GM19043 (cell line): ENCODE results near the gene KCTD11.
"Not testable (repeated sequence)": the region's sequence is repeated elsewhere in the genome, so short reads cannot be mapped to it uniquely, and the experiment has no call there.

Source experiments
- ATAC-seq: cut with Tn5 transposase; IDR thresholded peaks from one replicate; pipeline ENCODE4 v1.9.1; 2021; ENCODE audit warnings: low read depth; ENCODE audit not compliant: unreplicated experiment

KCTD11 gene

DNA sequence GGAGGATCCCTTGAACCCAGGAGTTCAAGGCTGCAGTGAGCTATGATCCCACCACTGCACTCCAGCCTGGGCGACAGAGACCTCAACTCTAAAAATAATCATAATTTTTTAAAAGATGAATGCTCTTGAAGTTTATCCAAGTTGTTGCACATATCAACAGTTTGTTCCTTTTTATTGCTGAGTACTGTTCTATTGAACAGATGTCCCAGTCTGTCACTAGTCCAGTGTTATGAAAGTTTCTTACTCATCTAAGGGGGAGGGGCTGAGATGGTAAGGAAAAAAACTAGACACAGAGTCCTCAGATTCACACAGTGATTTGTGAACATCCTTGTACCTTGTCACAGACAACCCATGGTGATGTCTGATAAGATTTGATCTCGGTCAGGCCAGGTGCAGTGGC is 11.8 kb upstream of the KCTD11 start:
- ATAC-seq, result no peak

DNA sequence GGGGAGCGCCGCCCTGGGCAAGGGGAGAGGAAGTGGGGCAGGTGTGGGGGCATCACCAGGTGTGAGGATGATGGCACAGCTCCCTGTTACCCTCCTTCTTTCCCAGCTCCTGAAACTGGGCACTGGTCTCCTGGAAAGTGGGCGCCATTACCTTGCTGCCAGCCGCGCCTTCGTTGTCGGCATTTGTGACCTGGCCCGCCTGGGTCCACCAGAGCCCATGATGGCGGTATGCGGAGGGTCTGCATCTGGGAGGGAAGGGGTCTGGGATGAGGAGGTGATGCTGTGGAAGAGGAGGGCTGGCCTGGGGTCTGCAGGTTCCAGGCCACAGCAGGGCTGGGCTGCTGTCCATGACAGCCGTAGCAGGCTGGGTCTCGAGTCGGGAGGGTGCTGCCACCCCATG is 10.1 kb upstream of the KCTD11 start:
- no peak for ATAC-seq

DNA sequence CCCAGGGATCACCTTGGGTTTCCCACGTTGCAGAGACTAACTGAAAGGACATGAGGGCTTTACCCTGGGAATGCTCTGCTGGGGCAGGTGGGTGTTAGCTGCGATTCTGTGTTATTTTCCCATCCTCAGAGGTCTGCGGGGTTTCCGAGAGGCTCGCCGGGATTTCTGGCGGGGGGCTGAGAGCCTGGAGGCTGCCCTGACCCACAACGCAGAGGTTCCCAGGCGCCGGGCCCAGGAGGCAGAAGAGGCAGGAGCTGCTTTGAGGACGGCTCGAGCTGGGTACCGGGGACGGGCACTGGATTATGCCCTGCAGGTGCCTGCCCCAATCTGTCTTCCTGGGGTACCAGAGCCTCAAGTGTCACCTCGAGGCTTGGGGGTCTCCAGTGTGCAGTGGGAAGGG is 8.7 kb upstream of the KCTD11 start:
- ATAC-seq, result no peak

DNA sequence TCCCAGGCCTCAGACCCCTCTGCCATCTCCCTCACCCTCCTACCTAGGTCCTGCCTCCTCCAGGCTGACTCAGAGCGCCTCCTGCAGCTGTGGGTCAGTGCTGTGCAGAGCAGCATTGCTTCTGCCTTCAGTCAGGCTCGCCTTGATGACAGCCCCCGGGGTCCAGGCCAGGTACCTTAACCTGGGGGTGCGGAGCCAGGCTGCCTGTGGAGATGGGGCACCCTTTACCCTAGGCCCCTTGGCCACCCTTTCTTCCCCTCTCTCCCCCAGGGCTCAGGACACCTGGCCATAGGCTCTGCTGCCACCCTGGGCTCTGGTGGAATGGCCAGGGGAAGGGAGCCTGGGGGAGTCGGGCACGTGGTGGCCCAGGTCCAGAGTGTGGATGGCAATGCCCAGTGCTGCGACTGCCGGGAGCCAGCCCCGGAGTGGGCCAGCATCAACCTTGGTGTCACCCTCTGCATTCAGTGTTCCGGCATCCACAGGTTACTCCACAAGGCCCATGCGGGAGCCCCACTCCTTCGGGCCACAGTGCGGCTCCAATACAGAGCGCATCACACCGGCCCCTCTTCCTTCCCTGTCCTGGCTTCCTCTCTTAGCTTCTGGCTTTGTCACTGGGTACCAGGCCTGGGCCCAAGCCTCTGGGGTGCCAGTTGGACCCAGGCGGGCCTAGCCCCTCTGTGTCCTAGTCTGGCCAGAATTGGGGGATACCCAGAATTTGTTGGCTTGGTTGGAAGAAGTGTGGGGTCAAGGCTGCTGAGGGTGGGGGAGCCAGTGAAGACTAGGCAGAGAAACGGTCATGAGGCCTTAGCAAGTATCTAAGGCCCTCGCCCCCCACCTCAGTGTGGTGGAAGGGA is 5.0 kb upstream of the KCTD11 start:
- ATAC-seq, result no peak

DNA sequence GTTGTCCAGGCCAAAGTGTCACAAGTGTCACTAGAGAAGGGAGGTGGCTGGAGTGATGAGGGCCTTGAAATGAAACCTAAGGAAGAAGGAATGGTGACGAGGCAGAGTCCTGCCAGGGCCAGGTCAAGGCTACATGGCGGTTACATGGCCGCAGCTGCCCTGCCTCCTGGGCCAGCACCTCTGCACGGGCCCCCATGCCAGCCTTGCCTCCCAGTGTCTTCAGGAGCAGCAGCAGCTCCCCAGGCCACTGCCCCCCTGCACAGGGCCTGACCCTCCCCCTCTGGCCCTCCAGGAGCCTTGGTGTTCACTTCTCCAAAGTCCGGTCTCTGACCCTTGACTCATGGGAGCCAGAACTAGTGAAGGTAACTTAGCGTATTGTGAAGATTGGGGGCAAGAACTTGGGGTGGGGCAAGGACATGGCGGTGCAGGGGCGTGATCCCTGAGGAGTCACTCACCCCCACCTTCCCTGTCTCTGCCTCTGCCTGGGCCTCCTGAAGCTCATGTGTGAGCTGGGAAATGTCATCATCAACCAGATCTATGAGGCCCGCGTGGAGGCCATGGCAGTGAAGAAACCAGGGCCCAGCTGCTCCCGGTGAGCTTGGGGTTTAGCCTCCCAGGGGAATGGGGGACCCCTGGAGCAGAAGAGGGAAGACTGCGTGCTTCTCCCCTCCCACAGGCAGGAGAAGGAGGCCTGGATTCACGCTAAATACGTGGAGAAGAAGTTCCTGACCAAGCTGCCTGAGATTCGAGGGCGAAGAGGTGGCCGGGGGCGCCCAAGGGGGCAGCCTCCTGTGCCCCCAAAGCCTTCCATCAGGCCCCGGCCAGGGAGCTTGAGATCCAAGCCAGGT is 4.1 kb upstream of the KCTD11 start:
- no peak for ATAC-seq

DNA sequence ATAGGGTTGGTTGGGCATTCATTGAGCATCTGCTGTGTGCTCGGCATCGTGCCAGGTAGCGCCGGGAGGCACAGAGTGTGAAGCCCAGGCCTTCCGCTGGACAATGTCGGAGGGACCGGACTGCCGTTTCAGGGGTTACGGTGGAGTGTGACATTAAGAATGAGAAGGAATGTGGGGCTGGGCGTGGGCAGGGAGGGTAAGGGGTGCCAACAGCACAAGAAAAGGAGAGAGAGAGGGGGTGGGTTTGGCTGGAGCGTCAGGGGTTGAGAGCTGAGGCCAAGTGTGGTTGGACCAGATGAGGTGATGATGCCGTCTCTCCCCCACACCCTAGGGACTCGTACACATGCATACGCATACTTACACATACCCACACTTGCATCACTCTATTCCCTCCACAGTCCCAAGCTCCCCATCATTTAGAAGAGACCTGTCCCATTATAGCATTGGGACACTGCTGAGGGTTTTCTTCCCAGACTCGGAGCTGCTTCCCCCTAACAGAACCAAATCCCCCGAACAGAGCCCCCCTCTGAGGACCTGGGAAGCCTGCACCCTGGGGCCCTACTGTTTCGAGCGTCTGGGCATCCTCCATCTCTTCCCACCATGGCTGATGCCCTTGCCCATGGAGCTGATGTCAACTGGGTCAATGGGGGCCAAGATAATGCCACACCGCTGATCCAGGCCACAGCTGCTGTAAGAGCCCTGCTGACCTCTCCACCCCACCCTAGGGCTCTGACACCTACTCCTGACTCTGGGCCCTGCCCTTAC is 3.3 kb upstream of the KCTD11 start:
- no peak for ATAC-seq

DNA sequence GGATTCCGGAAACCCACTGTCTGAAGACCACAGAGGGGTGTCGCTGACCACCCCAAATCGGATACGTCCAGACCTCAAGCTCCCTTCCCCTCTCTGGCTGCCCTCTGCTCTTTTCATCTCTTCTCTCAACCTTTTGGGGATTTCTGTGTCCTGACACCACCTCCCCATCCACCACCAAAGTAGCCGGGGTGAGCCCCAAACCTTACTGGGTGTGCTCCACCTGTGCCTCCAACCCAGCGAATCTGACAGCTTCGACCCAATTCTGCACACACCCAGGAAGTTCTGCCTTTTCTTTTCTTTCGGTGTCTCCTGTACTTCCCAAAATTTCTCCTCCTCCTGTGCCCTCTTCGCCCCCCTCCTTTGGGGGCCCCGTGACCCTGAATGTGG is 534 bp downstream of the KCTD11 start:
- ATAC-seq, result no peak

DNA sequence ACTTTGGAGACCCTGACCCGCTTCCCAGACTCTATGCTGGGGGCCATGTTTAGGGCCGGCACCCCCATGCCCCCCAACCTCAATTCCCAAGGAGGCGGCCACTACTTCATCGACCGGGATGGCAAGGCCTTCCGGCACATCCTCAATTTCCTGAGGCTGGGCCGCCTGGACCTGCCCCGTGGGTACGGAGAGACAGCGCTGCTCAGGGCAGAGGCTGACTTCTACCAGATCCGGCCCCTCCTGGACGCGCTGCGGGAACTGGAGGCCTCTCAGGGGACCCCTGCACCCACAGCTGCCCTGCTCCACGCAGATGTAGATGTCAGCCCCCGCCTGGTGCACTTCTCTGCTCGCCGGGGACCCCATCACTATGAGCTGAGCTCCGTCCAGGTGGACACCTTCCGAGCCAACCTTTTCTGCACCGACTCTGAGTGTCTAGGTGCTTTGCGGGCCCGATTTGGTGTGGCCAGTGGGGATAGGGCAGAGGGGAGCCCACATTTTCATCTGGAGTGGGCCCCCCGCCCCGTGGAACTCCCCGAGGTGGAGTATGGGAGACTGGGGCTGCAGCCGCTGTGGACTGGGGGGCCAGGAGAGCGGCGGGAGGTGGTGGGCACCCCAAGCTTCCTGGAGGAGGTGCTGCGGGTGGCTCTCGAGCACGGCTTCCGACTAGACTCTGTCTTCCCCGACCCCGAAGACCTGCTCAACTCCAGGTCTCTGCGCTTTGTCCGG is 1.1 kb downstream of the KCTD11 start:
- no peak for ATAC-seq

DNA sequence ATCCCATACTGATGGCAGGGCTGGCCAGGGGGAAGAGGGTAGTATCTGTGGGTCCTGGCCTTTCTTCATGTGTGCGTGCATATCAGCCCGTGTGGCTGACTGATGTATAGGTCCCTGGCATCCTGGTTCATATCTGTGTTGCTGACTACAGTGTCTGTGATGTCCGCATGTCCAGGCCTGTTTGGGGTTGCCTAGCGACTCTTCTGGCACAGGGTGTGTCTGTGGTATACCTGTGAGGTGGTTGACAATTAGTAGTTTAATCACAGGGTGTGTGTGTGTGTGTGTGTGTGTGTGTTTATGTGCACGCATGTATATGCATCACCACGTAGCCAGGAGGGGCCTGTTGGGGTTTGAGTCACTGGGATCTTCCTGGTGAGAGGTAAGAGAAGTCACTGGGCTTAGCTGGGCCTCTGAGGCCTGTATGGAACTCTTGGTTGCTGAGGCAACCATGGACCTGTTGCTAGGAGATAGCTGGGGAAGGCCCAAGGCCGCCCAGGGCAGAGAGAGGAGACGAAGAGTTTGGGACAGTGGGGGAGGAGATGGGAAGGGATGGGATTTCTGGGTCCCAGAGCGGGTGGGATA is 2.4 kb downstream of the KCTD11 start:
- ATAC-seq, result no peak

DNA sequence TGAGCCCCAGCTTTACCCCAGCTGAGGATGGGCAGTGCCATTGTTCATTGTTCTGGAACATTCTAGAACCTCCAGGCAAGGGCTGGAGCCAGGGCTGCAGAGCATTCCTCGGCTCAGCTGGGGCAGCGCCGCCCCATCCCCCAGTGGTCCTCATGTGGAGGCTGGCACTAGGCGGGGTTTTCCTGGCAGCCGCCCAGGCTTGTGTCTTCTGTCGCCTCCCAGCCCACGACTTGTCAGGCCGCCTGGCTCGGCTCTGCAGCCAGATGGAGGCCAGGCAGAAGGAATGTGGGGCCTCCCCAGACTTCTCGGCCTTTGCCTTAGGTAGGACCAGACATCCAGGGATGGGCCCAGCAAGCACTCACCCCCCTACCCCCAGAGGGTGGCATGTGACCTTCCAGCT is 3.1 kb downstream of the KCTD11 start, which contains the start of gene TMEM95:
Gene TMEM95, plus strand, starts transcription at position 104 of the 400 bp plus-strand sequence. Its CDS starts 49 bp downstream, at position 153.
- no peak for ATAC-seq

DNA sequence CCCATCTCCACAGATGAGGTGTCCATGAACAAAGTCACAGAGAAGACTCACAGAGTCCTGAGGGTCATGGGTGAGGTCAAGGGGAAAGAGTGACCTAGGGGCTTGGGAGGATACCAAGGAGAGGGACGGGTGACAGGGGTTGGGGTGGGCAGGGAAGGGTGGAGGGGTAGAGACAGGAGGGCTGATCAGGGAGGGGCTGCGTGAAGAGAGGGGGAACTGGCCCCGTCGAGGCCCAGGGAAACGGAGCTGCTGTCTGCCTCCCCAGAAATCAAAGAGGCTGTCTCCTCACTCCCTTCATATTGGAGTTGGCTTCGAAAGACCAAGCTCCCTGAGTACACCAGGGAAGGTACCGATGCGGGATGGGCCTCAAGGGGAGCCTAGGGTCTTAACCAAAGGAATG is 3.6 kb downstream of the KCTD11 start:
- ATAC-seq, result no peak

DNA sequence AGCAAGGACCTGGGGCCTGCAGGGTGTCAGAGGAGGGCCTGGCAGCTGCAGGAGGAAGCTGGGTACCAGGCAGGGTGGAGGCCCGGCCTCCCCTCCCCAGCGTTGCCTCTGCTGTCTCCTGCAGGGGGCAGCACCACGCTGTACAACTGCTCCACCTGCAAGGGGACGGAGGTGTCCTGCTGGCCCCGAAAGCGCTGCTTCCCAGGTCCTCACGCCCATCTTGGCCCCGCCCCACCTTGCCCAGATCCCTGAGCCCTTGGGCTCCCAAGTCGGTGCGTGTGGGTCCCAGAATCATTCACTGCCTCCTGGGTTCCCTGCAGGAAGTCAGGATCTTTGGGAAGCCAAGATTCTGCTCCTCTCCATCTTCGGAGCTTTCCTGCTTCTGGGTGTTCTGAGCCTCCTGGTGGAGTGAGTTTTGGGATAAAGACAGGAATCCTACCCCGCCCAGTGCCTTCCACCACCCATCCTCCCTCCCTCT is 4.1 kb downstream of the KCTD11 start:
- ATAC-seq, result no peak

DNA sequence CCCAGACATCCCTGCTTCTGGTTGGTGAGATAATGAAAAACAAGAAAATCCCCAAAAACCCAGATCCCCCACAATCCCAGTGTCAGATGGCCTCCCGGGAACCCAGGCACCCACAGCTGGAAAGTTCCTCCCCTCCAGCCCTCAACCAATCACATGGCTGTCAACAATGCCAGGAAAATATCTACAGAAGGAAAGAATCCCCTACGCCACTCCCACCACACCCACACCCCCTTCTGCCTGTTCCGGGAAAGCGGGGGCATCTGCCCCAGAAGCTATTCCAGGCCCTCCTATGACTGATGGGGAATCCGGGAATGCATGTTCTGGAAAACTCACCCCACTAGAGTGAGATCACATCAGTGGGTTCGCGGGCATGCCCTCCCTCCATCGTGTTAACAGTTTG is 4.8 kb downstream of the KCTD11 start:
- no peak for ATAC-seq

DNA sequence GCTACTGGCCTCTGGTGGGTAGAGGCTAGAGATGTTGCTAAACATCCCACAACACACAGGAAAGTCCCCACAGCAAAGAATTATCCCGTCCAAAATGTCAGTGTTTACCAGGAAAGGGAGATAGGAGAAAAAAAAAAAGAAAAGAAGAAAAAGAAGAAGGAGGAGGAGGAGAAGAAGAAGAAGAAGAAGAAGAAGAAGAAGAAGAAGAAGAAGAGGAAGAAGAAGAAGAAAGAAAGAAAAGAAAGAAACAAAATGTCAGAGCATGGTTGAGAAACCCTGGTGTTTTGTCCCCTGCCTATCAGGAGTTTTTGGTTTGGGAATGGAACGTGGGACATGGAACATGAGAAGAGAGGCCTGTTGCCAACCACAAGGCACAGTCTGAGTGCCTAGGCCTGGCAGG is 5.4 kb downstream of the KCTD11 start:
- ATAC-seq, result no peak

DNA sequence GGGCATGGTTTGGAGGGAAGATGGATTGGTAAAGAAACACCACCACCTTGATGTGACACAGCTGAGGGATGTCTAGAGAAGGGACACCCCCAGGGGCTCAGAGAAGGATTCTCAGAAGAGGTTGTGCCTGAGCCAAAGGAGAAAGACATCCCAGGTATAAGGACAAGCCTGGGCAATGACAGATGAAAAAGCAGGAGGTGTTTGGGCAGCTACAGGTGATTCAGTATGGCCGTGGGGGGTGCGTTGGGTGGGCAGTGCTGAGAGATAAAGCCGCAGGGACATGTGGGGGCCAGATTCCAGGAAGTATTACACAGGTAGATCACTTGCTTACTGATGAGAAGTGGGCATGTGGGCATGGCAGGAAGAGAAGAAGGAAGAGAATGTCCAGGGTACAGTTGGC is 9.9 kb downstream of the KCTD11 start:
- no peak for ATAC-seq

DNA sequence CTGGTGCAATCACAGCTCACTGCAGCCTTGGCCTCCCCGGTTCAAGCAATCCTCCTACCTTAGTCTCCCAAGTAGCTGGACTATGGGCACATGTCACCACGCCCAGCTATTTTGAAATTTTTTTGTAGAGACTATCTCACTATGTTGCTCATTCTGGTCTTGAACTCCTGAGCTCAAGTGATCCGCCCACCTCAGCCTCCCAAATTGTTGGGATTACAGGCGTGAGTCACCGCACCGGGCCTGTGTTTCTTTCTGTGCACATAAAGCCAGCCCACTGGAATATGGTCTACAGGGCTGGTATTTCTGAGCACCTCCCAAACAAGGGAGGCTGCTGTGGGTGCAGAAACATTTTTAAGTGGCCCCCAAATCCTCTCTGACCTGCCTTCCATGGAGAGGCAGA is 11.3 kb downstream of the KCTD11 start:
- ATAC-seq, result no peak

DNA sequence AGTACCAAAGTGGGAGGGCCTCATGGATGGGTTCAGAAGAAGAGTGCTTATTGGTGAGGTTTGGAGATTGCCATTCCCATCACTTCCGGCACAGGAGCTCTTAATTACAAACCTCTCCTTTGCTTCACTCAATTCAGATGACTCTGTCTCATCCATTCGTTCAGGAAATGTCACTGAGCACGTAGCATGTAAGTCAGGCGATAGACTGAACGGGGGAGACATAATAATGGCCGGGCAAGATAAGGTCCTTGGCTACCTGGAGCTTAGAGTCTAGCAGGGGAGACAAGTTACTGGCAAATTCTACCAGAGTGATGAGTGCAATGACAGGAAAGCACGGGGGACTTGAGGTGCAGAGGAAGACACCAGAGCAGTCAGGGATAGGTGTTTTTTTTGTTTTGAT is 14.0 kb downstream of the KCTD11 start:
- not testable (repeated sequence) for ATAC-seq

DNA sequence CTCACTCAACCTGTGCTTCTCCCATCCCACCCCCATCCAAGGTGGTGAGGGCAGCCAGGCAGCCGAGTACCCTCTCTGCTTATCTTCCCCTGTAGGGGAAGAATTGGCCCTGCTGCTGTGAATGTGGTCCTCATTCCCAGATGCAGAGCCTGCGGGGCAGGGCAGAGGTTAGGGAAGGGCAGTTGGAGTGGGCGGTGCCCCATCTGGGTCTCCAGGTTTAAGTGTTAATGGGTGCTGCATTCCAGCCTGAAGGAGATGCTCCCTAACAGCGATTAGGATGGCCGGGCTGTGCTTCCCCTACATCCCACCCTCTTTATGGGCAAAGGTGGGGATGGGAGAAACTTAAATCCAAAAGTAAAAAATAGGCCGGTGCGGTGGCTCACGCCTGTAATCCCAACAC is 15.1 kb downstream of the KCTD11 start:
- no peak for ATAC-seq

DNA sequence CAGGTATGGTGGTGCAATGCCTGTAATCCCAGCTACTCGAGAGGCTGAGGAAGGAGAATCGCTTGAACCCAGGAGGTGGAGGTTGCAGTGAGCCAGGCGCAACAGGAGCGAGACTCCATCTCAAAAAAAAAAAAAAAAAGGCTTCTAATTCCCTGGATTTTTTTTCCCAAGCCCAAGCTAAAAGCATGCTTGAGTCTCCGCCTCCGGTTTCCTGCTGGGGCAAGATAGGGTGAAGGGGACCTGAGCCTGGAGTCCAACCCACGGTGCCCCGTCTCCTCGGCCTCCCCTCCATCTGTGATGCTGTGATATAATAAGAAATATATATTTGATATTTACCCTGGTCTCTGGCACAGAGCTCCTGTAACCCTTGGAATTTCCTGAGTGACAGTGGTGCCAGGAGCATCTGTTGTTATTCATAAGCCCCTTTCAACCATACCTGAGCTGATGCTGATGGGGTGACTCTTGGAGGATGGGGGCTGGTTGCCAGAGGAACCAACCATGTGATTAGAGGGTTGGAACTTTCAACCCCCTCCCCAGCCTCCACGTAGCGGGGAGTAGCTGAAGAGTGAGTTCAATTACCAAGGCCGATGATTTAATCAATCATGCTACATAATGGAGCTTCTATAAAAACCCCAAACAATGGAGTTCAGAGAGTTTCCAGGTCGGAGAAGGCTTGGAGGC is 16.1 kb downstream of the KCTD11 start:
- ATAC-seq, result no peak
